NCI-H2196 (cell line): Measurements from ENCODE around the gene CLDN16.

ENCODE experiments used
- DNase-seq: peaks from one replicate; lab custom pipeline; 2025; ENCODE audit not compliant: unreplicated experiment; lab: John Stamatoyannopoulos, UW

Gene CLDN16

GRCh38 chr3:190433626-190434025, 45.7 kb downstream of the CLDN16 start:
- no peak for DNase-seq

- DNase-seq, result no peak
These were observed 47.7 kb downstream of the CLDN16 start for GRCh38 chr3:190435618-190436017.

GRCh38 chr3:190436331-190436730, 48.4 kb downstream of the CLDN16 start:
- no peak for DNase-seq

- DNase-seq, result no peak
These were observed 54.3 kb downstream of the CLDN16 start for GRCh38 chr3:190442240-190442639.

- no peak for DNase-seq
These were observed 55.3 kb downstream of the CLDN16 start for GRCh38 chr3:190443257-190443656.

DNA sequence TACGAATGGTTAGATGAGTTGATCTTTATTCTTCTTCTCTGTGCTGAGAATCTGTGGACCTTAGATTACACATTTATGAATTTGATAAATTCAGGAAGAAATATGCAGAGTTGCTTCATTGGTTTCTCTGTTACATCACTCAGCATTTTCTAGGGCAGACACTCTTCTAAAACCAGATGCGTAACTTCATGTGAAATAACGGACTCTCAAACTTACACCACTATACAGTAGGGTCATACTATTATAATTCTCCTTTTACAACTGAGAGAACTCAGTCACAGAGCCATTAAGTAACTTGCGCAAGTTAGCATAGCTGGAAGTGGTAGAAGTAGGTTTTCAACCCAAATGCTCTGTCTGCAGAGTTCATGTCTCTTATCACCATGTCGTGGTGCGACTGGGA, 56.0 kb downstream of the CLDN16 start:
- no peak for DNase-seq

DNA sequence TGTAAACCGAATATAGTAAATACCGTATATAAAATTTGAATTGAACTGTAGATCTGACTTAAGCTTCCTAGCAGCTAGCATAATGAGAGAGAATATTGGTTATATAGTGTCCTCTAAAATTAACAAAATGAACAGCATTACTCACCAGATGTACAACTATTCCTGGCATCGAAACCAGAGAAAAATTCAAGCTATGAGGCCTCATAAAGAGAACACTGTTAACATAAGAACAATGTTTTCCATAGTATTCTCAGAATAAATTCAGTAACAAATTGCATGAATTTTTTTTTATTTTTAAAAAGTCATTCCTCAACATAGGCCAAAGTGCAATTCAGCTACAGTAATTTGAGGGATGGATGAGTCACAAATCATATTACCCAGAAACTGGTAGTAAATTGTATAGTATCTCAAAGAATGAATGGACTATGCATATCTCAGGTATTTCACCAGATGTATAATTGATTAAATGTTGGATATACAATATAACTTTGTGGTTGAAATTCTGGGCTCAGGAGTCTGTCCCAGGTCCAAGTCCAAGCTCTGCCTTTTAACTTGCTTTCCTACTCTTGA, 56.7 kb downstream of the CLDN16 start:
- no peak for DNase-seq

GRCh38 chr3:190446573-190447279, 58.8 kb downstream of the CLDN16 start:
- no peak for DNase-seq

DNA sequence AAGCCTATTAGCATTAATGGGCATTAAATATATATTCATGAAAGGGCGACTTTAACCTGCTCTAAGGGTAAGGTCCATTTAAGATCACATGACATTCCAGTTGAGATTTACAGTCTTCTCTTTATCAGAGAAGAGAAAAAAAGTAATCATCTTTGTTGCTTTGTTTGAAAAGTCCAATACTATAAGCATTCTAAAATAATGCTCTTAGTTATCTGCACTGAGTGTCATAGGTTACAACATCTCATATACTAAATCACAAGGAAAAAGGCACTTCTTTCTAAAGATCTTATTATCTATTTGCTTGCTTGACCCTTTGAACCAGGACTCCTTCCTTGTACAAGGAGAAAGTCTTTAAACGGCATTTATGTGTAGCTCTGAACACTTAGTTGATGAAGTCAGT, 60.3 kb downstream of the CLDN16 start:
- DNase-seq, result no peak

- DNase-seq, result no peak
These were observed 61.8 kb downstream of the CLDN16 start, which contains the start of gene TMEM207 for GRCh38 chr3:190449801-190450200. Gene TMEM207, minus strand, starts transcription at chr3:190449901. Its CDS starts 92 bp downstream, at chr3:190449809.

DNA sequence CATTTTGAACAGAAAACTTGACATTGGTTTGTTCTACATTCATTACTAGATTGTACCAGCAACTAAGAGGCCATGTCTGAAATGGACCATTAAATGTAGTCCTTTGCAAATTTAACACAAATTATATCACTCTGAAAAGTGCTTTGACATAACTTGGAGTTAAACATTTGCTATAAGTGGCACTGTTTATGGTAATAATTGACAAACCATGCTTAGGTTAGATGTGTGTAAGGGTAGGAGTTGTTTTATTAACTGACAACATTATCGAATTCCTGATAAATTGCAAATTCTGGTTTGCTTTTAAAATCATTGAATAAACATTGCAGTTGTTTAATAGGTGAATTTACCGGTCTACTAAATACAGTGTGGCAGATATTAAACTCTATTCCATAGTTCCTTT, 67.9 kb downstream of the CLDN16 start:
- DNase-seq, result no peak

GRCh38 chr3:190456770-190457169, 68.8 kb downstream of the CLDN16 start:
- no peak for DNase-seq

DNA sequence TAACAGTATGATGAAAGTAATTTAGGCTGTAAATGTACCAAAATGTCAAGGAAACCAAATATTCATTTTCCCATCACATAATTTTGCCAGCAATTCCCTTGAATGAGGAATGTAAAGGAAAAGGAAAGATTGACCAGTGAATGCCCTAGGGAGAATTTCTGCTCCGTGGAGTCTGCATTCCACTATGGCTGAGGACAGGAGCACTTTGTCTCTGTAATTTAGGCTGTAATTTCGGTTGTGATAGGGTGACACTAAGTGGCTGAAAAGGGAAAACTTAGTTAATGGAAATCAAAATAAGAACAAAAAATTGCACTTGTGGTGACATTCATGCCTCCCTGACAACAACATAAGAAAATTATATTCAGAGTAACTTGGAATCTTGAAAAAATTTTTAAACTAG, 70.1 kb downstream of the CLDN16 start:
- no peak for DNase-seq
